M059J (cell line): ENCODE measurements around the gene SLC6A12. TPM values are rescaled to one million over a fixed set of nuclear protein-coding genes. Genes with fewer than 3 reads are reported as not detected.
"Not testable (repeated sequence)": the region's sequence is repeated elsewhere in the genome, so short reads cannot be mapped to it uniquely, and the experiment has no call there.

Source experiments
- DNase-seq: peaks from one replicate; pipeline ENCODE4 v3.0.0-alpha.2; 2012; ENCODE audit warnings: low read depth
- total RNA-seq: library from RNA; depleted of rRNA; stranded (reverse); fragments of >200 nt; shearing (Covaris generic); gene quantifications from 2 replicates; pipeline ENCODE4 v1.2.3, GENCODE V29; 2014

The SLC6A12 gene
- total RNA-seq, 1 experiment from 2014 or later = not detected

- DNase-seq = no peak
Measured at GRCh38 chr12:197911-198695, 15.9 kb downstream of the SLC6A12 start.

DNA sequence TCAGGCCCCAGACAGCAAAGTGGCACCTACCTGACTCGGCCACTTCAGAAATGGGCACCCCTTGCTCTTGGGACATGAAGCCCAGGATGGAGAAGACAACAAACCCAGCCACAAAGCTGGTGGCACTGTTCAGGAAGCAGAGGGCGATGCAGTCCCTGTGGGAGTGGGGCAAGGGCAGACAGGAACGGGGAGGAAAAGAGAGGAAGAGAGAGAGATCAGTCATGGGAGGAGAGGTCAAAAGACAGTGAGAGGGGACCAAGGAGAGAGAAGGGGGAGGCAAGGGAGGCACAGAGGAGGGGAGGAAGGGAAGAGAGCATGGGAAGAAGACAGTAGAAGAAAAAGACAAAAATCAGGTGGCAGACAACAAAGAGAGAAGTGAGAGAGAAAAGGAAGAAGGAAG, 16.6 kb downstream of the SLC6A12 start:
- DNase-seq = no peak

DNA sequence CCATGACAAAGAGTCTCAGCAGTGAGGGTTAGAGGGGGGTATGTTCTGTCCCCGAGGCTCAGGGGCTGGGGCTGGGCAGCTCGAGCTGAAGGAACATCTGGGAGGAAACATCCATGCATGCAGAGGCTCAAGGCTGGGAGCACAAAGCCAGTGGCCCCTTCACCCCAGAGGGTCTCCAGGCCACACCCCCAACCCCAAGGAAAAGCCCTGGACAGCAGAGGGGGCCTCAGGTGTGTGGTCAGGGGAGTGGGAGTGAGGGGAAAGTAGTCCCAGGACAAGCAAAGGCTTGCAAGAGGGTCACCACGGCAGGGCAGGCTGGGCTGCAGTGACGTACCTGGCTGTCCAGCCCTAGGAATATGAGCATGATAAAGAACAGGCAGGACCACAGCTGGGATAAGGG, 17.5 kb downstream of the SLC6A12 start:
- no peak for DNase-seq

DNA sequence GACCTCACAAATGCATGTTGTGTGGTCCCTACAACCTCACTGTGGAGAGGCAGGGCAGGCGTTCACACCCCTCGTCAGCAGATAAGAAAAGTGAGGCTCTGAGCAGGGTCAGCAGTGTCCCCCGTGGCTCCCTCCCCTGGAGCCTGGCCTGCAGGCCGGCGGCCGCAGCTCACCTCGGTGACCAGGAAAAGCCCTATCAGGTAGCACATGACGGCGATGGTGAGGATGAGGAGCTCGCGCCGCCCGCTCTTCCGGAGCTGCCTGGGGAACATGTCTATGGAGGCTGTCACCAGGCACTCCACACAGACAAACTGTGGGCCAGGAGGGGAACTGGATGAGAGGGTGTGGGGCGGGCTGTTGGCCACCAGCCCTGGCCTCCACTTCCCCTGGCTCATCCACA, 18.0 kb downstream of the SLC6A12 start:
- DNase-seq = no peak

DNA sequence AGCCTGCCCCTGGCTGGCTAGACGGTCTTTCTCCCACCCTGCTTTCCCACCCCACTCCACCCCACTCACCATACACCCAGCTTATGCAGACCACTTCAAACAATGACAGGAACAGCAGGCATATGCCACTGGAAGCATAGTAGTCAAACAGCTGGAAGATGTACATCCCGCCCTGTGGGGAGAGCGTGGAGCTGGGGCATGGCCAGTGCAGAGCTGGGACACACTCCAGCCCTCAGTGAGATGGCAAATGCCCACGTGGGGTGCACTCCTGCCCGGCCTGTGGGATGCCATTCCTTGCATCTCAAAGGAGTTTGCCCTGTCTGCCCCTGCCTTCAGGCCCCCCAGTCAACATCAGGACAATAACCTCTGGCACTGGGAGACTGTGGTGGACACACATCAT, 18.8 kb downstream of the SLC6A12 start:
- DNase-seq = no peak

GRCh38 chr12:194276-194675, 19.7 kb downstream of the SLC6A12 start:
- no peak for DNase-seq

DNA sequence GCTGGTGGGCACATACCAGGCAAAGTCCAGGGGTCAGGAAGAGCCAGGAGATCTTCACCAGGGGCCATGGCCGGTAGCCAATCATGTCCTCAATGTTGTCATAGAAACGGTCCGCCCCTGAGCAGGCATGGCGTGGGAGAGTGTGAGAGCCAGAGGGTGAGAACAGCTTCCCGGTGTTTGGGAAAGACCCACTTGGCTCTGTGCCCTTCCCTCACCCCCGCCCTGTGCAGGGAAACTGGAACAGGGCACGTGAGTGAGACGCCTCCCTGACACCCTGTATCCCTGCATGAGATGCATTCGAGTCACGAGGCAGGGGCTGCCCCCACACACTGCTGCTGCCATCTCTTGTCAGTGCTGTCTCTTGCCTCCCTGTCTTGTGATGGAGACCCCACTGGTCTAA, 20.7 kb downstream of the SLC6A12 start:
- no peak for DNase-seq

DNA sequence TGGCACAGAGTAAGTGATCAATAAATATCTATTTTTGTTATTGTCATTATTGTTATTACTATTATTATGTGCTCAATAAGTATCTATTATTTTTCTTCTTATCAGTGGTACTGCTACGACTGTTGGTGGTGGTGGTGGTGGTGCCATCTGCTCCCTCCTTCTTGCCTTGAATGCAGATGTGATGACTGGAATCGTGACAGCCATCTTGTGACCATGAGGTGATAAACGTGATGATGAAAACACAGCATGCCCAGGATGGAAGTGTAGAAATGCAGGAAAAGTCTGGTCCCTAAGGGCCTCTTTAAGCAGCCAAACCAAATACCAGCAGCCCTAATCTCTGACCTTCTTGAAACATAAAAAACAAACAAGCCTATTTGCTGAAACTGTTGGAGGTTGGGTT, 22.4 kb downstream of the SLC6A12 start:
- no peak for DNase-seq

GRCh38 chr12:190881-191280, 23.1 kb downstream of the SLC6A12 start:
- DNase-seq = no peak

DNA sequence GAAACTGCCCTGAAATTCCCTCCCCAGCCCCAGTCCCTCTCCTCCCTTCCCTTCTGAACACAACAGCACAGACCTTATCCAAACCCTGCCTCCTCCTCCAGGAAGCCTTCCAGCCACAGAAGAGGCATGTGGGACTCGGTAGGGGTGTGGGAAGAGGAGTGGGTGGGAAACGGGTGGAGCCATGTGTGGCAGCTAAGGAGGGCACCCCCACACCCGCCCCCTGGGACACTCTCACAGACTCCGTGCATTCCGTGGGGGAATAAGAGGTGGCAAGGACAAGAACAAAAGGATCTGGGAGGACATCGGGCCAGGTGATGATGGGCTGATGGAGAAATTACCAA, 24.4 kb downstream of the SLC6A12 start:
- DNase-seq = no peak

GRCh38 chr12:188910-189621, 24.9 kb downstream of the SLC6A12 start:
- peak; percentile 23 for DNase-seq

DNA sequence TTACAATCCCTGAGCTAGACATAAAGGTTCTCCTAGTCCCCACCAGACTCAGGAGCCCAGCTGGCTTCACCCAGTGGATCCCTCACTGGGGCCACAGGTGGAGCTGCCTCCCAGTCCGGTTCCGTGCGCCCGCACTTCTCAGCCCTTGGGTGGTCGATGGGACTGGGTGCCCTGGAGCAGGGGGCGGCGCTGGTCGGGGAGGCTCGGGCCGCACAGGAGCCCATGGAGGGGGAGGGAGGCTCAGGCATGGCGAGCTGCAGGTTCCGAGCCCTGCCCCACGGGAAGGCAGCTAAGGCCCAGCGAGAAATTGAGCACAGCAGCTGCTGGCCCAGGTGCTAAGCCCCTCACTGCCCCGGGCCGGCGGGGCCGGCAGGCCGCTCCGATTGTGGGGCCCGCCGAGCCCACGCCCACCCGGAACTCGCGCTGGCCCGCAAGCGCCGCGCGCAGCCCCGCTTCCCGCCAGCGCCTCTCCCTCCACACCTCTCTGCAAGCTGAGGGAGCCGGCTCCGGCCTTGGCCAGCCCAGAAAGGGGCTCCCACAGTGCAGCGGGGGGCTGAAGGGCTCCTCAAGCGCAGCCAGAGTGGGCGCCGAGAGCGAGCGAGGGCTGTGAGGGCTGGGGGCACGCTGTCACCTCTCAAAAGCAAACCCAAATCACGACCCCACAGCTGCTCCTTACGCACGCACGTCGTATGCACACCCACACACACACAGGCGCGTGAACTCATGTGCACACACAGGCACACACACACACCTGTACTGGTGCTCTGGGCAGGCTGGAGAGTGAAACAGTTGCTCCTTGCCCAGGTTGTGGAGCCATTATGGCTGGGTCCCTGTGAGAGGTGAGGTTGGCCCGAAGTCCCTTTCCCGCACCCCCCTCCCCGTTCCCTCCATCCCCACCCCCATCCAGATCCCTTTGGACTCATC, 25.7 kb downstream of the SLC6A12 start:
- not testable (repeated sequence) for DNase-seq

DNA sequence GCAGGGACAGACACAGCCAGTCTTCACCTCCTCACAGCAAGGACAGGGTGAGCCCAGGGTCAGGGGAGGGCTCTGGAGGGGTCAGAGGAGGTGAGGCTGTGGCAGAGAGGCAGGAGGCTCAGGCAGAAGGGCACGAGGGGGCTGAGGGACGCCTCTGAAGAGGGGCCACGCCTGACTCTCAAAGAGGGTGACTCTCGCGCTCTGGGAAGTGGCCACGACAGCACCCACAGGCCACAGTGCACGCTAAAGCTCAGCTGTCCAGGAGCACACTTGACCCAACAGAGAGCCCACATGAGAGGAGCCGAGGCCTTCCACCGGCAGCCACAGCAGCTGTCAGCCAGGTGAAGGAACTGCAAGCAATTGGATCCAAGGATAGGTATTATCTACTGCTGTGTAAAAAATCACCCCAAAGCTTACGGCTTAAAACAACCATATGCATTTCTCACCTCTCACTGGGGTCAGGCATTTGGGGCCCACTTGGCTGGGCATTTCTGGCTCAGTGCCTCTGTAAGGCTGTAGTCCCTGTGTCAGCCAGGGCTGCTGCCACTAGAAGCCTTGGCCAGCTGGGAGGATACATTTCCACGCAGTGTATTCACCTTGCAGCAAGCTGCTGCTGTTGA, 27.8 kb downstream of the SLC6A12 start:
- no peak for DNase-seq

- DNase-seq = no peak
Measured at GRCh38 chr12:185576-185955, 28.4 kb downstream of the SLC6A12 start.

DNA sequence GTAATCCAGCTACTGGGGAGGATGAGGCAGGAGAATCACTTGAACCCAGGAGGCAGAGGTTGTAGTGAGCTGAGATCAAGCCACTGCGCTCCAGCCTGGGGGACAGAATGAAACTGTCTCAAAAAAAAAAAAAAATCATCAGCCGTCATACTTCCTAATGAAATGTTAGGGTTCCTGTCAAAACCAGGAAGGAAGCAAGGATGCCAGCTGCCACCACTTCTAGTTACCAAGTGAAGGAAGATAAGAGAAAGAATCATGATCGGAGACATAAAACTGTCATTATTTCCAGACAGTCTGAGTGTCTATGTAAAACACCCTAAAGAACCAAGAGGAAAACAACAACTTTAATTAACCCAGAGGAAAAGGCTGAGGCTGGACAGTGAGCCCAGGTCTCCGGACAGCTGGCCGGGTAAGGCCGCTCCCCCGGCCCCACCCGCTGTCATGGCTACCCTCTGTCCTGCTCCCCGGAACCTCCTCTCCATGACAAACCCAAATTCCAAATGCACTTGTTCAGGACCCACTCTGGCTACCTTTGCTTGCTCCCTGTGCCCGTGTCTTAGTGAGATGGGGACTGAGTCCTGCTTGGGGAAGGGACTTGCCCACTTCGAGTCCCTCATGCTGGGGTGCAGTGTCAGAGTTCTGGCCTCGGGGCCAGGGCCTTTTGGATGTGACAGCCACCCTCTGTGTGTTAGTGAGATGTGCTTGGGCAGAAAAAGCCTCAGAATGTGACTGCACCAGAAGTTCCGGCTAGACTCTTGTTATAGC, 29.0 kb downstream of the SLC6A12 start:
- no peak for DNase-seq

DNA sequence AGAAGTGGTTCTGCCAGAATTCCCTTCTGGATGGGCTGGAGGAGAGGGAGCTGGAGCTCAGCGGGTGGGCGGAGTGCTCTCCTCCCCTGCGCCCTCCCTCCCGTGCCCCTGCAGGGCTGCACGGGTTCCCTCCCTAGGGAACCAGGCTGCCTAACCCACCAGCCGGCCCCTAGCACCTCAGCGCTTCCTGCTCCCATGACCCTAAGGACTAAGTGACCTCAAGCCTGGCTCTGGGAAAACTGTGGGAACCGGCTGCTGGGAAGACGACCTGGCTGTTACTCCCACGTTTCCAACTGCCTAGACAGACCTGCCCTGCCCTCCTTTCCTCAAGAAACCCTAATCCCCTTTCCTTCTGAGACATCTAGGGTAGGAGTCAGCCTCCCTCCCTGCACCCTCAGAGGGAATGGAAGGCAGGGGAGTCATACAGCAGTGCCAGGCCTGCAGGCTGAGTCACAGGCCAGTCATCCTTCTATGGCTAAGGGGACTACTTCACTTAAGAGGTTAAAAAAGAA, 31.5 kb downstream of the SLC6A12 start:
- DNase-seq = peak; percentile 79

GRCh38 chr12:181921-182320, 32.0 kb downstream of the SLC6A12 start:
- no peak for DNase-seq

DNA sequence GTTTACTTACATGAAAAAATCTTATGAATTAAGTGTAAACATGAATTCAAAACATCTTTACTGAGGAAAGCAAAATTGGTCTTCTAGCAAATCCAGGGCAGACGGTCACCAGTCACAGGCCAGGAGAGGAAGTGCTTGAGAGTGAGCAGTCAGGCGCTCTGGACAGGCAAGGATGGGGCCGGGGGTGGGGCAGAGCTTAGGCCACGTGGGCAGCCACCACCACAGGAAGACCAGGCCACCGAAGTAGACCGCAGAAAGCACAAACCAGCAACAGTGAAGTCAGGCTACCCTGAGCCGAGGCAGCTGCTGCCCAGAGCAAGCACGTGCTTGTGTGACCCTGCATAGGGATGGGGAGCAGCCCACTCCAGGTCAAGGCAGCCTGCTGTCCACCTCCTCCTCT, 33.5 kb downstream of the SLC6A12 start:
- DNase-seq = peak; percentile 33

GRCh38 chr12:179885-180284, 34.1 kb downstream of the SLC6A12 start:
- DNase-seq = no peak

DNA sequence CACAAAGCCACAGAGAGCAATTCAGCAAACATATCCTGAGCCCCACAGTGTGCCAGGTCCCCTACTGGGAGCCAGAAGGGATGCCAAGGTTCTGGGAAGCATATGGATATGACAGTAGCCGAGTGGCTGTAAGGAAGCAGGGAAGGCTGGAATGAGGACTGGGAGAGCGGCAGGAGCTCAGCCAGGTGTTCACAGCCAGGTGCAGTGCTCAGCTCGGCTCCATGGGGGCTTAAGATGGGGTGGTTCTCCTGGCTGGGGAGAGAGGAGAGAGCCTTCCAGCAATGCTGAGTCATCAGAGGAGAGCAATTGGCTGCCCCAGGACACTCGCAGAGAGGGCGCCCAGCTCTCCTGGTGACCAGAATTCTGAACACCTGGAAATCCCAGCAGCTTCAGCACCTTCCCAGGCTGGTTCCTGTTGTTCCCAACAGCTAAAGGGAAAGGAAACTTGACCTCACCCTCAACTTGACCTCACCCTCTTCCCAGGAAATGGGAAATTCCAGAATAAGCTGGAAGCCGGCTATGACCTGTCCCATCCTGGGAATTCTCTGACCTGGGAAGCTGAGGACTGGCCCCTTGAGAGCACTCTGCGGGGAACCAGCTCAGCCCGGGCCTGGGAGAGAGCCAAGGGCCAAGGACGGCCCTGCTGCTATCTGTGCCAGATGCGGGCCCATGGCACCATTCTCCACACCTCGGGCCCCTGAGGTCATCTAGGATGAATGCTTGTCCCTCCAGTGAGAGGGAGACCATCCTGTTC, 34.6 kb downstream of the SLC6A12 start:
- DNase-seq = no peak

DNA sequence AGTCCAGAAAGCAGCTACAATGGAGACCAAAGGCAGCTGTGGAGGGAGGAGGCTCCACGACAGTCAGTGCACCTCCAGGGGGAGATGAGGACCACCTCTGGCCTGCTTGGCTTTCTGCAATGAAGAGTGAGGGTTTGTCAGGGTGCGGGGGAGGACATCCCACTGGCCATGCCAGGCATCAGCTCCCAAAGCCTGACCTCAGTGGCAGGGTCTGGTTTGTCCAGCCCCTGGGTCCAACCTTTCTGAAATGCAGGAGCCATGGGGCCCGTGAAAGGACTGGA, 35.2 kb downstream of the SLC6A12 start:
- no peak for DNase-seq
